DOHH2 (cell line): ENCODE data around the gene NMBR.

Source experiments
- H3F3A ChIP-seq: fragments of 200-600 bp; sonication (generic), shearing (Covaris generic); 2 replicates; pipeline ENCODE4 v1.6.0; 2016; ENCODE audit warnings: antibody characterized with exemption, mild to moderate bottlenecking; ENCODE audit not compliant: control insufficient read depth, insufficient read depth
- H3K27ac ChIP-seq: fragments of 200-600 bp; sonication (generic); 2 replicates; pipeline ENCODE4 v1.5.1; 2014; ENCODE audit warnings: low read depth, mild to moderate bottlenecking, low read length, moderate library complexity
- H3K27me3 ChIP-seq: fragments of 200-600 bp; sonication (generic); 2 replicates; pipeline ENCODE4 v1.6.1; 2014; ENCODE audit warnings: mild to moderate bottlenecking, low read length, mixed read lengths; ENCODE audit not compliant: control insufficient read depth
- H3K36me3 ChIP-seq: fragments of 200-600 bp; sonication (generic); 2 replicates; pipeline ENCODE4 v1.6.1; 2014; ENCODE audit warnings: mild to moderate bottlenecking, low read length, moderate library complexity, mixed read lengths; ENCODE audit not compliant: control insufficient read depth
- H3K4me1 ChIP-seq: fragments of 200-600 bp; sonication (generic); 2 replicates; pipeline ENCODE4 v1.6.1; 2014; ENCODE audit warnings: mild to moderate bottlenecking, low read length, mixed read lengths; ENCODE audit not compliant: control insufficient read depth
- H3K4me2 ChIP-seq: fragments of 200-600 bp; sonication (generic); 2 replicates; pipeline ENCODE4 v1.6.0; 2014; ENCODE audit warnings: mild to moderate bottlenecking, low read length, moderate library complexity
- H3K4me3 ChIP-seq: fragments of 200-600 bp; sonication (generic); 2 replicates; pipeline ENCODE4 v1.5.1; 2014; ENCODE audit warnings: mild to moderate bottlenecking, low read length, mixed read lengths
- H3K79me2 ChIP-seq: fragments of 200-600 bp; sonication (generic); 2 replicates; pipeline ENCODE4 v1.6.1; 2014; ENCODE audit warnings: mild to moderate bottlenecking, low read length, mixed read lengths; ENCODE audit not compliant: control insufficient read depth
- H3K9me2 ChIP-seq: fragments of 200-600 bp; sonication (generic); replicated peaks from 2 replicates; pipeline ENCODE4 v1.6.1; 2014; ENCODE audit warnings: mild to moderate bottlenecking, low read length, mixed read lengths; ENCODE audit not compliant: control insufficient read depth
- H3K9me3 ChIP-seq: fragments of 200-600 bp; sonication (generic); 2 replicates; pipeline ENCODE4 v1.6.1; 2014; ENCODE audit warnings: antibody characterized with exemption, low read length, mixed read lengths; ENCODE audit not compliant: control insufficient read depth, insufficient read depth
- H4K20me1 ChIP-seq: fragments of 200-600 bp; sonication (generic); 2 replicates; pipeline ENCODE4 v1.6.0; 2014; ENCODE audit warnings: low read depth, mild to moderate bottlenecking, antibody characterized with exemption, low read length, moderate library complexity; ENCODE audit not compliant: control insufficient read depth, insufficient read depth
- EZH2phosphoT487 ChIP-seq: fragments of 200-600 bp; sonication (generic); IDR thresholded peaks from 2 replicates; pipeline ENCODE4 v1.6.1; 2017; ENCODE audit warnings: borderline replicate concordance, mild to moderate bottlenecking, antibody characterized with exemption, low read length, moderate library complexity, mixed read lengths
- TF ChIP-seq, protein P1 (sequence below): fragments of 200-600 bp; sonication (generic); IDR thresholded peaks from one replicate; pipeline ENCODE4 v1.5.1; 2014; ENCODE audit warnings: antibody characterized with exemption, mild to moderate bottlenecking, low read depth, low read length; ENCODE audit not compliant: poor library complexity, severe bottlenecking

NMBR gene

DNA sequence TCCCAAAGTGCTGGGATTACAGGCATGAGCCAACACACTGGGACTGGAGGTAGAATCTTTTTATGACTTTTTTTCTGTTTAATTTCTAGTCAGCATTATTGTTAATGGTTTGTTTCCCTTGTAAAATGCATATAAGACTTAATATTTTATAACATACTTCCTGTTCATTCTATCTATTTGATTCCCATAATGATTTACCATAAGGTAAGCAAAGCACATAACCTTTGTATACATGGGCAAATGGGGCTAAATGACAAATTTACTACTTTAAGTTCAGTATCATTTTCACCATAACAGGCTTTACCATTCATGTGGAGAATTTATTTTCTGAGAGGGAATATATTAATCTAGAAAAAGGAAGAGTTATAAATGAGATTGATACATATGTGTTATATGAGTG lies 24.4 kb upstream of the NMBR start:
- Histone ChIP-seq H3K9me2 (no peaks in the 10 kb centered on the region), H3K4me2 (no peak overlapping the region), H3K4me3 (no peak overlapping the region), H3K79me2 (no peaks in the 10 kb centered on the region; the same call in 1 of the 2 replicates), H4K20me1 (no peaks in the 10 kb centered on the region), H3K9me3 (no peaks in the 10 kb centered on the region), H3K4me1 (no peaks in the 10 kb centered on the region), H3K27me3 (no peaks in the 10 kb centered on the region), H3K27ac (no peak overlapping the region), H3K36me3 (peaks cover 64% of the 10 kb centered on the region), H3F3A (no peaks in the 10 kb centered on the region)
- no peak for TF ChIP-seq EZH2phosphoT487
- TF ChIP-seq, protein P1, sequence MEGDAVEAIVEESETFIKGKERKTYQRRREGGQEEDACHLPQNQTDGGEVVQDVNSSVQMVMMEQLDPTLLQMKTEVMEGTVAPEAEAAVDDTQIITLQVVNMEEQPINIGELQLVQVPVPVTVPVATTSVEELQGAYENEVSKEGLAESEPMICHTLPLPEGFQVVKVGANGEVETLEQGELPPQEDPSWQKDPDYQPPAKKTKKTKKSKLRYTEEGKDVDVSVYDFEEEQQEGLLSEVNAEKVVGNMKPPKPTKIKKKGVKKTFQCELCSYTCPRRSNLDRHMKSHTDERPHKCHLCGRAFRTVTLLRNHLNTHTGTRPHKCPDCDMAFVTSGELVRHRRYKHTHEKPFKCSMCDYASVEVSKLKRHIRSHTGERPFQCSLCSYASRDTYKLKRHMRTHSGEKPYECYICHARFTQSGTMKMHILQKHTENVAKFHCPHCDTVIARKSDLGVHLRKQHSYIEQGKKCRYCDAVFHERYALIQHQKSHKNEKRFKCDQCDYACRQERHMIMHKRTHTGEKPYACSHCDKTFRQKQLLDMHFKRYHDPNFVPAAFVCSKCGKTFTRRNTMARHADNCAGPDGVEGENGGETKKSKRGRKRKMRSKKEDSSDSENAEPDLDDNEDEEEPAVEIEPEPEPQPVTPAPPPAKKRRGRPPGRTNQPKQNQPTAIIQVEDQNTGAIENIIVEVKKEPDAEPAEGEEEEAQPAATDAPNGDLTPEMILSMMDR, result no peak

- H3K9me2 ChIP-seq, result no peaks in the 10 kb centered on the region
- H3K4me1 ChIP-seq, result no peaks in the 10 kb centered on the region
- no peaks in the 10 kb centered on the region for H3K9me3 ChIP-seq
- H3K36me3 ChIP-seq, result peaks cover 41% of the 10 kb centered on the region
- H4K20me1 ChIP-seq, result no peaks in the 10 kb centered on the region
- H3K79me2 ChIP-seq, result peaks cover 32% of the 10 kb centered on the region
- TF ChIP-seq, protein P1, result no peak
- no peak for TF ChIP-seq EZH2phosphoT487
- no peaks in the 10 kb centered on the region for H3F3A ChIP-seq
- no peak overlapping the region for H3K27ac ChIP-seq
- H3K4me3 ChIP-seq, result no peak overlapping the region
- H3K27me3 ChIP-seq, result no peaks in the 10 kb centered on the region
- no peak overlapping the region for H3K4me2 ChIP-seq
Observed at GRCh38 chr6:142167486-142167885, 20.6 kb upstream of the NMBR start.

DNA sequence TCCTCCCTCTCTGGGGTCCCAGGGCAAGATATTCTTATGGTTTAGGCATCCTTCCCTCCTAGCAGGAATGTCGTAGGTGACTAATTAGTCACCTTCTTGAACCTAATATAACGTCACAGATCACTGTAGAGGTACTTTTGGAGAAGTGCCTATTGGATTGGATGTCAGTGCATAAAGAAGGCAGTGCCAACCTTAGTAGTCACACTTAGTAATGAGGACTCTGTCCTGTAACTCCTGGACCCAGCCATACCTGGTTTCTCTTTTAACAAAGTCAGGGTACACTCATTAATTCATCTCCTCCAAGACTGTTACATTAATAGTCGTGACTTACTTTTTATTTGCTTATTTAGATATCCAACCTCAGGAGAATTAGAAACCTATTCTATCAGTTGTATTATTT lies 20.1 kb upstream of the NMBR start:
- Histone ChIP-seq H3K79me2 (peaks cover 36% of the 10 kb centered on the region), H3F3A (no peaks in the 10 kb centered on the region), H3K27ac (no peak overlapping the region), H3K4me3 (no peak overlapping the region), H3K27me3 (no peaks in the 10 kb centered on the region), H3K9me3 (no peaks in the 10 kb centered on the region), H3K9me2 (no peaks in the 10 kb centered on the region), H4K20me1 (no peaks in the 10 kb centered on the region), H3K4me2 (no peak overlapping the region), H3K36me3 (peaks cover 36% of the 10 kb centered on the region), H3K4me1 (no peaks in the 10 kb centered on the region)
- TF ChIP-seq, protein P1, result no peak
- TF ChIP-seq EZH2phosphoT487, result no peak

- Histone ChIP-seq H3K4me2 (no peak overlapping the region), H3K9me2 (no peaks in the 10 kb centered on the region), H3K36me3 (peaks cover 20% of the 10 kb centered on the region), H3K27me3 (no peaks in the 10 kb centered on the region), H3F3A (no peaks in the 10 kb centered on the region), H3K27ac (no peak overlapping the region), H3K9me3 (no peaks in the 10 kb centered on the region), H4K20me1 (no peaks in the 10 kb centered on the region), H3K4me1 (no peaks in the 10 kb centered on the region), H3K79me2 (peaks cover 54% of the 10 kb centered on the region), H3K4me3 (no peak overlapping the region)
- TF ChIP-seq EZH2phosphoT487, result no peak
- TF ChIP-seq, protein P1, result no peak
Observed at GRCh38 chr6:142165227-142165626, 18.3 kb upstream of the NMBR start.
